ENCODE measurements around the gene KCTD8.

GRCh38 chr4:44161756-44162155 lies 286.9 kb downstream of the KCTD8 start:
- TF ChIP-seq CTCF (IDR thresholded peaks at IDR 0.05) = no peak
- no peak for TF ChIP-seq EP300 (IDR thresholded peaks at IDR 0.05)
- no peak for TF ChIP-seq POLR2A (IDR thresholded peaks at IDR 0.05)
- TF ChIP-seq POLR2AphosphoS5 (IDR thresholded peaks at IDR 0.05) = no peak

Data from suprapubic skin (tissue), 4 donors.